NCI-H2029 (cell line): ENCODE results near the gene SLCO1A2.
"Not testable (repeated sequence)": the region's sequence is repeated elsewhere in the genome, so short reads cannot be mapped to it uniquely, and the experiment has no call there.

Experiments
- DNase-seq: peaks from one replicate; lab custom pipeline; 2025; lab: John Stamatoyannopoulos, UW

SLCO1A2 gene

DNA sequence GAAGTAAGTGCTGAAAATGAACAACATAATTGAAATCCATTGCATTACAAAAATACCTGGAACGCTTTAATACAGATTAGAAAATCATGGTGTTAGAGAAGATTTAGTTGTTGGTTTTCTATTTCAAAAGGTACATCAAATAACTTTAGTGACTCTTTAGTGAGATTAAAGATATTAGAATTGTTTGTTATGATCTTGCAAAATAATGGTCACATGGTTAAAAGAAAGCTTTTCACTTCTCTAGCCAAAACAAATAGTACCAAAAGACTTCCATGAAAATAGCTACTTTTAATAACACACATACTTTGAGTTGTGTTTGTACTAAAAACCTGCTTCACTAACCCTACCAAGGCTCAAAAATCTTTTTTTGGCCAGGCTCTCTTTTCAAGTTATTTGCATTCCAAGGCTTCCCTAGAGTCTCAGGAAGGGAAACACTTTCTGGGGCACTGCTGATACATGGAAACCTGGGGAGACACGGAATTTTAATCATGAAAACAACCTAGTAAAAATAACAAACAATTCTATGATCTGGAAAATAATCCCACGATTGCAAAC, at the start of gene SLCO1A2:
SLCO1A2 (minus strand) TSS at position 147 of the 555 bp plus-strand sequence. CDS start 270 bp downstream, outside the sequence.
- DNase-seq = no peak

DNA sequence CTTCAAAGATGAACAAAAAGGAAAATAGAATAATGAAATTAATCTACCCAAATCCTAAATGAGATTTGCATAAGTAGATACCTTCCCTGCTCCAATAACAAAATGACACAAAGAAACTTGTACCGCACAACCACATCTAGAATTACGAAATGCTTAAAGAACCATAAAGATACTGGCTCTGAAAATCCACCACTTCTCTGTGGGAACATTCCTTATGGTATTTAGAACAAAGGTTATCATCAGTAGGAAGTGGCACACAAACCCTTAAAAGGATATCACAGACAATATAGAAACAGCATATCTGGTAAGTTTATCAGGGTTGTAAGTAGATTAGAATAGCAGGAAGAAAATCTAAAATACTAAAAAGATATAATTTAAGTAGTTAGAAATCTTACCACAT, 49.5 kb upstream of the SLCO1A2 start:
- no peak for DNase-seq

- not testable (repeated sequence) for DNase-seq
Observed at GRCh38 chr12:21381320-21381719, 46.6 kb upstream of the SLCO1A2 start.

DNA sequence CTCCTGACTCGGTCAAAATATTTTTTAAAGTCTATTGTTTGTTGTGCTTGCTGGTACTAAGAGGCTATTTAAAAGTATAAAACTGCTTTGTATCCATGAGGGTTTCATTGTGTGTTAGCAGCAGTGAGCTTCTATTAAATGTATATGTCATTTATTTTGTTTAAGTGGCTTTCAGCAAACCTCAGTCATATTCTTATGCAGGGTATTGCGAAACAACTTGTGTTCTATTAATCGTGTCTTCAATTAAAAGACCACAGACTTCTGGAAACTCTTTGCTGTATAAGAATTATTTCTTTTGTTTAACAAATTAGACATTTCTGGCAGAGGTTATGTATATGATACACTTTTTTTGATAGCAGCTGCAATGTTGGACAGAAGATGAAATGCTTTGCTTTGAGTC, 44.5 kb upstream of the SLCO1A2 start:
- no peak for DNase-seq

- no peak for DNase-seq
Observed at GRCh38 chr12:21372602-21373001, 37.9 kb upstream of the SLCO1A2 start, which contains the start of gene IAPP. Gene IAPP (plus strand): TSS chr12:21372902. CDS start chr12:21373352, 450 bp downstream.

- DNase-seq = no peak
Observed at GRCh38 chr12:21370845-21371449, 36.2 kb upstream of the SLCO1A2 start.

DNA sequence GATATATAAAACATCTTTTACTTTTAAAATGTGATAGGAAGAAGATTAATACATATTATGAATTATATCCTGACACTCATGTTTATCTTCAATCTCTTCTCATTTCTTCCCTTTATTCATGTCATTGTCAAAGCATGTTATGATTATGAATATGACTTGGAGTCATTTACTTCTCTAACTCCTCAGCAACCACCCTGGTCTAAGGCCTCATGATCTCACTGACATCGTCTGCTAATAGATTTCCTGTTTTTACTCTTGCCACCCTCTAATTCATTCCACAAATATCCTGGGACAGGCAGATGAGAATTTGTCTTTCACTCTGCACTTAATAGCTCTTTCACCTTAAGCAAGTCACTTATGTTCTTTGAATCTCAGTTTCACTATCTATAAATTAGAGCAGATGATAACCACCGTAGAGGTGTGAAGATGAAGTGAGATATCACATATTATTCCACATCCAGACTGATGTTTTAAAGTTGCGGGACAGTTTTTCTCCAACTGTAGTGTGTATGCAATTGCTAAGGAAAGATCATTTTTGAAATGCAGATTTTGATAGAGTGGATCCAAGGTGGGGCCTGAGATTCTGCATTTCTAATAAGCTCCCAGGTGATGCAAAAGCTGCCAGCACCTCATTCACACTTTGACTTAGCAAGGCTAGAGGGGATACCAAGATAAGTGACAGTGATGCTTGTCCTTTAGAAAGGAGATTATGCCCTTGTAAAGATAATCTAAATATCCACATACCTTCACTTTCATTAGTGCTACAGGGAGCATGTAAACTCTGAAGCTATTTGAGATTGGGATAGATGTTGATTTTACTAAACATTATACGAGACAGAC, 34.6 kb upstream of the SLCO1A2 start:
- no peak for DNase-seq

- not testable (repeated sequence) for DNase-seq
Observed at GRCh38 chr12:21360632-21361031, 25.9 kb upstream of the SLCO1A2 start.

- DNase-seq = no peak
Observed at GRCh38 chr12:21354641-21355040, 19.9 kb upstream of the SLCO1A2 start.

GRCh38 chr12:21353948-21354347, 19.2 kb upstream of the SLCO1A2 start:
- DNase-seq = no peak

DNA sequence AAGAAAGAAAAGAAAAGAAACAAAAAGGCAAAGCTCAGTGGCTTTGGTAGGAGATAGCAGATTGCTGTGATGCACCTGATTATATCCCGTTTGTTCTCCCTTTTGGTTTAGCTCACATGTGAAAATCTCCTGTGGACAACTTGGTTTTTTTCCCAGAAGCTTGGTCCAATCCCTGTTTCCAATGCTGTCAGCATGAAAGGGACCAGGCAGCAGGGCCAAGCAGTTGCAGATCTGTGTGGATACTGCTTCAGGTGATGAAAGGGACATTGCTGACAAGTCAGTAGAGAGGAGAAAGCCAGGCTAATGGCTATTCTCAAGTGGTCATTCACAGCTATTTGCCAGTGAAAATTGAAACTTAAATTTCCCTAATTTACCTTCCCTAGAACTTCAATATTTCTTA, 18.8 kb upstream of the SLCO1A2 start:
- no peak for DNase-seq

DNA sequence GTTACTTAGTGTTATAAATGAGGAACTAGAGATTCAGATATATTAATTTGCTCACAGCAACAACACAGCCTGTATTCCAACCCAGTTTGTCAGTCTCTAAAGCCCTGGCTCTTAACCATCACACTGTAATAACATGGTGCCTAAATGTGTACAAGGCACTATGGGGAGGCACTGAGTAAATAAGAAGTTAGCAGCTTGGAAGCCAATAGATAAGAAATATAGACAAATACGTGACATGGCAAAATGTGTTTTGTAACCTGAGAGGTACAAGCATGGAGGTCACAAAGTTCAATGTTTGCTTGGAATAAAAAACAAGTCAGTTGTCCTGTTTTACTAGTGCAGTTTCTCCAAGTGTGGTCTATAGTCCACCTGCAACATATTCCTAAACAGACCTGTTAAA, 16.3 kb upstream of the SLCO1A2 start:
- DNase-seq = no peak

DNA sequence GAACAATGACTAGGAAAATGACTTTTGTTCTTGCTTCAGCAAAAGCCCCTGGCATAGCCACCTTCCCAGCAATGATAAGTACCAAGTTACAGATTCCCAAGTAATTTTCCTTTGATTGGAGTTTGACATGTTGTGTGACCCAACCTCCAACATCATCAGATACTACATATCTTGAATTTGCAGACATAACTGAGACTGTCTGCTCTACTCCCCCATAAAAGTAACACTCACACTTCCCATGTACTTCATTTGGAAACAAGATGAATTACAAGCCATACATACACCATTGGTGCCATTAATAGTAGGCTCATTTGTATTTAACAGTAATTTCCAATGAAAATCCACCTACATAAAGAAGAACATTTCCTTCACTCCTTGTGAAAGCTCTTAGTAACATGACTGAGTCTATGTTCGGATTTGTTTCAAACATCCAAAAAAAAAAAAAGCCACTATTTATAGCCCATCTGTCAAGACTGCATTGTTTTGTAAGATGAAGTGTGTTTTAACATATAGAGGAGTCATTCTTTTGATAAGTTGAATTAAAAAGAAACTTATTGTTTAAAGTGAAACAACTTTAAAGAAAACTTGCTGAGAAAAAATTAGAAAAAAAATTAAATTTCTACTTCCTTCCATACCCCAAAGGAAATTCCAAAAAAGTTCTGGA, 12.0 kb upstream of the SLCO1A2 start:
- DNase-seq = no peak

GRCh38 chr12:21343636-21344035, 8.9 kb upstream of the SLCO1A2 start:
- no peak for DNase-seq

GRCh38 chr12:21341769-21342168, 7.1 kb upstream of the SLCO1A2 start:
- no peak for DNase-seq

- DNase-seq = no peak
Observed at GRCh38 chr12:21340403-21340802, 5.7 kb upstream of the SLCO1A2 start.

DNA sequence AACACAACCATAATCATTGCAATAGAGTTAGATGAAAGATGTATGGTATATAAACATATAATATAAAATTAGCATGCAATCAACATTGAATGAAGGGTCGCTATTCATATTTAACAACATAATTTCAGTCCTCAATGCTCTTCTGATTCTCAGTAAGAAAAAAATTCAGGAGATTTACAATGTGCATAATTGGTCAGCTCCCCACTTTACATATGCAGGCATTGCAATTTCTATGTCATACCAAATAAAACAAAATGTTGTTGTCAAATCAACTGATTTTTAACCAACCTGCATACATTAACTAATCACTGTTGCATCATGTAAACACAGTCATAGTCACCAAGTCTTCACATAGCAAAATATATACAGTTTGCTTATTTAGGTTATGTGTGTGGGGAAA, 5.2 kb upstream of the SLCO1A2 start:
- DNase-seq = no peak

GRCh38 chr12:21337959-21338744, 3.4 kb upstream of the SLCO1A2 start:
- no peak for DNase-seq

DNA sequence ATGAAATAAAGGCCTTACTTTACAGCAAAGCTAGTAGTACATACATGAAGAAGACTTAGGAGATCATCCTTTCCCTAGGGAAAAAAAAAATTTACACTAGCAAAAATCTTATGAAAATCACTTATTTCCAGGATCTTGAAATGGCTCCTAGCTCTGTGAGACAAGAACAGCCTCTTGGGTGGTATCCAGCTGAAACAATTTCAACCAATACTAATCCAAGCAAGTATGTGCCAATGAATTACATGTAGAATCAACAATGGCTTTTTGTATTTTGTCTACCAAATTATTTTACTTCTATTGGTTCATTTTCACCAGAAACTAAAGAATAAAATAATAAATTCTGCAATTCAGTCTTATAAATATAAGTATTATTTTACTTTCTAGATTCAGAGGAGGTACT, 2.7 kb upstream of the SLCO1A2 start:
- DNase-seq = no peak

- no peak for DNase-seq
Observed at GRCh38 chr12:21336656-21337055, 1.9 kb upstream of the SLCO1A2 start.

DNA sequence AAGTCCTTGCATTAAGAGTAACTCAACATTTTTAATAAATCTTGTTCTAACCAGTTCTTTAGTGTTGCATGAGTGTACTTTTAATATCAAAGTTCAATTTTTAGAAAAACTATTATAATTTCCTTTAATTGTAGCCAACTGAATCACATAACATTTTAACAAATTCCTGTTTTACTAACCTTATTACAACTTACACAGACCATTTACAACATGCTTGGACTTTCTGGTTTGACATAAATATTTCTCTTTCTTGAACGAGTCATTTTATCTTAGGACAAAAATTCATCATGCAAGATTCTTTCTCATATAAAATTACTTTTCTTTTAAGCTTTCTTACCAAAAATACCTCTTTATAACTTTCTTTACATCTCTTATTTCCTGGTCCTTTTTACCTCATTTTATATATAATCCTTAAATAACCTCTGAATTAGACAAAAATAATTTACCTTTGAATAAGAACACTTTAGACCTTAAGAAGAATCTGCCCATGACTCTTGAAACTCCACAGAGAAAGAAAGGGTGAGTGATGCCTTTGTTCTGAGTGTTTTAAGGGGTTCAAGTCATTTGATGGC, 3.9 kb downstream of the SLCO1A2 start:
- DNase-seq = no peak
